Gastroesophageal sphincter (tissue), 3 donors: ENCODE data around the gene CCHCR1.

Source experiments
- POLR2A ChIP-seq, 2 donors: fragments of 450-650 bp; IDR thresholded peaks; one replicate each; pipeline ENCODE4 v1.6.1; 2017; ENCODE audit warnings: antibody characterized with exemption in 2 of 2, mild to moderate bottlenecking in 2 of 2, moderate library complexity in 1 of 2
- TF ChIP-seq, protein P1 (sequence below), 4 experiments: fragments of 200-600 bp in 2 of 4; fragments of 450-650 bp in 2 of 4; sonication (generic) in 1 of 4; IDR thresholded peaks; one replicate each; pipeline ENCODE4 v1.5.1; 2017 to 2019; ENCODE audit warnings: antibody characterized with exemption in 4 of 4, mild to moderate bottlenecking in 2 of 4, moderate library complexity in 2 of 4

DNA sequence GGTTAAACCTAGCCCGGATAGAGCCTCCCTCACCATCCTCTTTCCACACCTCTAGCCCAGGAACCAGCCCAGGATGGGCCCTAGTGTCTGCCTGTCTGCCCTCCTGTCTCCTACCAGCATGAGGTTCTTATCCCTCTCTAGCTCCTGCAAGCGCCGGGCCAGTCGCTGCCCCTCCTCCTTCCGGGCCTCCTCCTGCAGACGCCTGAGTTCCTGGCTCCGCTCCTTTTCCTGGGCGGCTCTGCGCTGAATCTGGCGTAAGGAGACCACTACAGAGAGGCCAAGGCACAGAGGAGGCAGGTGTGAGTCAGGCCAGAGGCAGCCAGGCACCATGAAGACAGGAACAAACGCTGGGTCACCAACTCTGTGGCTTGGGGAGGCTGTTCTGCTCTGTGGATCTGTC, 14.5 kb downstream of the CCHCR1 start:
- TF ChIP-seq, protein P1, sequence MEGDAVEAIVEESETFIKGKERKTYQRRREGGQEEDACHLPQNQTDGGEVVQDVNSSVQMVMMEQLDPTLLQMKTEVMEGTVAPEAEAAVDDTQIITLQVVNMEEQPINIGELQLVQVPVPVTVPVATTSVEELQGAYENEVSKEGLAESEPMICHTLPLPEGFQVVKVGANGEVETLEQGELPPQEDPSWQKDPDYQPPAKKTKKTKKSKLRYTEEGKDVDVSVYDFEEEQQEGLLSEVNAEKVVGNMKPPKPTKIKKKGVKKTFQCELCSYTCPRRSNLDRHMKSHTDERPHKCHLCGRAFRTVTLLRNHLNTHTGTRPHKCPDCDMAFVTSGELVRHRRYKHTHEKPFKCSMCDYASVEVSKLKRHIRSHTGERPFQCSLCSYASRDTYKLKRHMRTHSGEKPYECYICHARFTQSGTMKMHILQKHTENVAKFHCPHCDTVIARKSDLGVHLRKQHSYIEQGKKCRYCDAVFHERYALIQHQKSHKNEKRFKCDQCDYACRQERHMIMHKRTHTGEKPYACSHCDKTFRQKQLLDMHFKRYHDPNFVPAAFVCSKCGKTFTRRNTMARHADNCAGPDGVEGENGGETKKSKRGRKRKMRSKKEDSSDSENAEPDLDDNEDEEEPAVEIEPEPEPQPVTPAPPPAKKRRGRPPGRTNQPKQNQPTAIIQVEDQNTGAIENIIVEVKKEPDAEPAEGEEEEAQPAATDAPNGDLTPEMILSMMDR (IDR thresholded peaks at IDR 0.05): no peak
- TF ChIP-seq POLR2A (IDR thresholded peaks at IDR 0.05): no peak
